Loucy (cell line): ENCODE data around the gene RUNX2.

Experiments
- H2AFZ ChIP-seq: fragments of 200-600 bp; sonication (generic); 2 replicates; pipeline ENCODE4 v1.6.0; 2016; ENCODE audit warnings: antibody characterized with exemption, mild to moderate bottlenecking, low read length, moderate library complexity
- H3F3A ChIP-seq: fragments of 200-600 bp; 2 replicates; pipeline ENCODE4 v1.6.0; 2016; ENCODE audit warnings: antibody characterized with exemption, low read depth, mild to moderate bottlenecking
- H3K27me3 ChIP-seq: fragments of 200-600 bp; sonication (generic); 2 replicates; pipeline ENCODE4 v1.6.1; 2014; ENCODE audit warnings: low read length, mild to moderate bottlenecking; ENCODE audit not compliant: insufficient read depth, poor library complexity, severe bottlenecking
- H3K36me3 ChIP-seq: fragments of 200-600 bp; sonication (generic); 2 replicates; pipeline ENCODE4 v1.6.1; 2016; ENCODE audit warnings: low read length; ENCODE audit not compliant: insufficient read depth
- H3K4me1 ChIP-seq: fragments of 200-600 bp; sonication (generic); 2 replicates; pipeline ENCODE4 v1.5.1; 2014; ENCODE audit warnings: low read length, mild to moderate bottlenecking; ENCODE audit not compliant: insufficient read depth, poor library complexity, severe bottlenecking
- H3K4me2 ChIP-seq: fragments of 200-600 bp; sonication (generic); 2 replicates; pipeline ENCODE4 v1.6.0; 2014; ENCODE audit warnings: antibody characterized with exemption, low read length, low read depth, mild to moderate bottlenecking; ENCODE audit not compliant: poor library complexity, severe bottlenecking
- H3K4me3 ChIP-seq: fragments of 200-600 bp; sonication (generic); 2 replicates; pipeline ENCODE4 v1.5.1; 2014; ENCODE audit warnings: low read length, mild to moderate bottlenecking, mixed read lengths; ENCODE audit not compliant: poor library complexity, severe bottlenecking
- H3K79me2 ChIP-seq: fragments of 200-600 bp; sonication (generic); 2 replicates; pipeline ENCODE4 v1.6.1; 2014; ENCODE audit warnings: low read length; ENCODE audit not compliant: insufficient read depth
- H3K9ac ChIP-seq: fragments of 200-600 bp; sonication (generic); 2 replicates; pipeline ENCODE4 v1.6.0; 2014; ENCODE audit warnings: mild to moderate bottlenecking, low read depth, low read length, moderate library complexity; ENCODE audit not compliant: poor library complexity, severe bottlenecking
- H3K9me2 ChIP-seq: fragments of 200-600 bp; sonication (generic); replicated peaks from 2 replicates; pipeline ENCODE4 v1.6.1; 2016; ENCODE audit warnings: low read depth, low read length, mixed read lengths
- H3K9me3 ChIP-seq: fragments of 200-600 bp; sonication (generic); 2 replicates; pipeline ENCODE4 v1.6.1; 2014; ENCODE audit warnings: mild to moderate bottlenecking, antibody characterized with exemption, low read length, low read depth; ENCODE audit not compliant: insufficient read depth
- H4K20me1 ChIP-seq: fragments of 200-600 bp; sonication (generic); 2 replicates; pipeline ENCODE4 v1.6.0; 2014; ENCODE audit warnings: antibody characterized with exemption, low read length, mild to moderate bottlenecking; ENCODE audit not compliant: insufficient read depth, poor library complexity, severe bottlenecking
- EZH2phosphoT487 ChIP-seq: fragments of 200-600 bp; IDR thresholded peaks from 2 replicates; pipeline ENCODE4 v1.6.1; 2018; ENCODE audit warnings: antibody characterized with exemption, mild to moderate bottlenecking, moderate library complexity, borderline replicate concordance
- TF ChIP-seq, protein P1 (sequence below): fragments of 200-600 bp; sonication (generic); conservative IDR thresholded peaks from 2 replicates; pipeline ENCODE4 v1.5.1; 2014; ENCODE audit warnings: mild to moderate bottlenecking, antibody characterized with exemption, low read length

RUNX2 gene

DNA sequence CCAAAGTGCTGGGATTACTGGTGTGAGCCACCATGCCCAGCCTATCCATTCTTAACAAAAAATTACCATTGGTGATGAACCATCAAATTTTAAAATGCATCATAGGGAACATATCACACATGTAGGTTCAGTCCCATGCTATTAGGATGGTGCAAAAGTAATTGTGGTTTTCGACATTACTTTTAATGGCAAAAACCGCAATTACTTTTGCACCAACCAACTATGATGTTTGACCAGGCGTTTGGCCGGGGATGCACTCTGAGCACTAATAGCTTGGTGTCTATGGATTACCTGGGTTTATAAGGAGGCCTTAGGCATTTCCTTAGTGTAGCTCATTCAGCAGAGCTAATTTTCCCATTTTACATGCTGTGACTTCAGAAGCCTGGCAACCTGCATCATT is 296.1 kb downstream of the RUNX2 start:
- H3K27me3 ChIP-seq, result no peaks in the 10 kb centered on the region
- TF ChIP-seq, protein P1, sequence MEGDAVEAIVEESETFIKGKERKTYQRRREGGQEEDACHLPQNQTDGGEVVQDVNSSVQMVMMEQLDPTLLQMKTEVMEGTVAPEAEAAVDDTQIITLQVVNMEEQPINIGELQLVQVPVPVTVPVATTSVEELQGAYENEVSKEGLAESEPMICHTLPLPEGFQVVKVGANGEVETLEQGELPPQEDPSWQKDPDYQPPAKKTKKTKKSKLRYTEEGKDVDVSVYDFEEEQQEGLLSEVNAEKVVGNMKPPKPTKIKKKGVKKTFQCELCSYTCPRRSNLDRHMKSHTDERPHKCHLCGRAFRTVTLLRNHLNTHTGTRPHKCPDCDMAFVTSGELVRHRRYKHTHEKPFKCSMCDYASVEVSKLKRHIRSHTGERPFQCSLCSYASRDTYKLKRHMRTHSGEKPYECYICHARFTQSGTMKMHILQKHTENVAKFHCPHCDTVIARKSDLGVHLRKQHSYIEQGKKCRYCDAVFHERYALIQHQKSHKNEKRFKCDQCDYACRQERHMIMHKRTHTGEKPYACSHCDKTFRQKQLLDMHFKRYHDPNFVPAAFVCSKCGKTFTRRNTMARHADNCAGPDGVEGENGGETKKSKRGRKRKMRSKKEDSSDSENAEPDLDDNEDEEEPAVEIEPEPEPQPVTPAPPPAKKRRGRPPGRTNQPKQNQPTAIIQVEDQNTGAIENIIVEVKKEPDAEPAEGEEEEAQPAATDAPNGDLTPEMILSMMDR, result no peak
- H3K9me3 ChIP-seq, result no peaks in the 10 kb centered on the region

DNA sequence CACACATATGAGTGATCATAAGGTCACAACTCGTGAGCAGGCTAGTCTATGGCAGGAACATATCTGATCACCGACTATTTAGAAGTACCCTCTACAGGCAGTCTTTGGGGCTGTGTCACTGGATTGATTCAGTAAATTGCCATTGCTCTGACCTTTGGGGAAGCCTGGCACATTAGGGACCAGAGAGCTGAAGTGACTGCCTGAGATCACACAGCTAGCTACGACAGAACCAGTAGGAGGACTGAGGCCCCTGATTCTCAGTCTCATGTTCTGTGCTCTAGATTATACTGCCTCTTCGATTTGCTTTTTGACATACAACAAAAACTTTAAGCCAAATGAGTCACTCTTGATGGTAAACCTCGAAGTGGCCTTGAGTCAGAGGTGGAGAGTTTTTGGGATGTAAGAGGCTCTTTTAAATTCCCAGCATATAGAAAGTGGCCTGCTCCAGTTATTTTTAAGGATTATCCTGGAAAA is 297.1 kb downstream of the RUNX2 start:
- H3K36me3 ChIP-seq, result no peaks in the 10 kb centered on the region
- H3K9me3 ChIP-seq, result no peaks in the 10 kb centered on the region
- no peak overlapping the region for H2AFZ ChIP-seq
- TF ChIP-seq, protein P1, result no peak
- H3K9ac ChIP-seq, result no peak overlapping the region
- no peaks in the 10 kb centered on the region for H3K79me2 ChIP-seq
- H3K27me3 ChIP-seq, result no peaks in the 10 kb centered on the region
- H3K4me2 ChIP-seq, result no peak overlapping the region
- H3F3A ChIP-seq, result no peaks in the 10 kb centered on the region
- H4K20me1 ChIP-seq, result no peaks in the 10 kb centered on the region
- H3K9me2 ChIP-seq, result no peaks in the 10 kb centered on the region
- H3K4me3 ChIP-seq, result no peak overlapping the region
- peaks cover 44% of the 10 kb centered on the region for H3K4me1 ChIP-seq

More for the DNA sequence above, 296.1 kb downstream of the RUNX2 start:
- H3K4me1 ChIP-seq, result peaks cover 51% of the 10 kb centered on the region
- no peaks in the 10 kb centered on the region for H3F3A ChIP-seq
- H4K20me1 ChIP-seq, result no peaks in the 10 kb centered on the region
- H2AFZ ChIP-seq, result no peak overlapping the region
- H3K4me3 ChIP-seq, result no peak overlapping the region
- H3K79me2 ChIP-seq, result no peaks in the 10 kb centered on the region
- H3K4me2 ChIP-seq, result no peak overlapping the region
- H3K36me3 ChIP-seq, result no peaks in the 10 kb centered on the region
- no peak overlapping the region for H3K9ac ChIP-seq
- H3K9me2 ChIP-seq, result no peaks in the 10 kb centered on the region

DNA sequence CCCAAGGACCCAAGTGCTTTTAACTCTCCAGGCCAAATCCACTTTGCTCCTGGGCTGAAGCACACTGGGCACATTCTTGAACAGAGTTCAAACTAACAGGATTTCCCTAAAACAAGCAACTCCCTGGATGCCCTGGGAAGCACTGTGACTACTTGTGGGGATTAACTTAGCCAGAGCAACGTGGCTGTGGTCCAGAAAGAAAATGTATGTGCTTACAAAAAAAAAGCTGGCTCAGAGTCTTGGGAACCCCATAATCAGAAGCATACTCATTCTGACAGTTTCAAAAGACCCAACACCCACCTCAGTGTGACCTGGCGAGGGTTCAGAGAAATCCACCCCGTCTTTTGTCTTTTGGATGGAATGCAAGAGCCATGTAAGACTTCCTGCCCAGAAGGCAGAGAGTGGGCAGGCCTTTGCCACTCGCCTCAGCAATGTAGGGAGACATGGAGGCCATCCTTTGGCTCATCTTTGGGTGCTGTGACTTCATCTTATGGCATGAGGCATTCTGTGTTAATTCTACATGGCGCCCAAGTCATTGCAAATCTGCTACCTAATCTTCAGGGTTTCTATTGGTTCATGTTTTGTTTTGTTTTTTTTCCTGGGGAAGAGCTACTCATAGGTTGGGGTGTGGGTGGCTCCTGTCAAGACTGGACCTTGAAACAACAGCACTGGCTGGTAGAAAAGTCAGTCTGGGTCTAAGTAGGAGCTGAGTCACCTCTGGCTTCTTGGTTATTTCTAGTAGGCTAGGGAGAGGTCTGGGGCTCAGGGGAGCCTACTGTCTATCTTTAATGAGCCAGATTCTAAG is 298.2 kb downstream of the RUNX2 start:
- Histone ChIP-seq H3K4me2 (peak overlapping the region; percentile 10), H3K4me3 (no peak overlapping the region), H3K27me3 (no peaks in the 10 kb centered on the region), H3K4me1 (peaks cover 47% of the 10 kb centered on the region), H4K20me1 (no peaks in the 10 kb centered on the region), H3K9me2 (no peaks in the 10 kb centered on the region), H3K79me2 (no peaks in the 10 kb centered on the region), H3K9ac (no peak overlapping the region), H3K36me3 (no peaks in the 10 kb centered on the region), H3K9me3 (no peaks in the 10 kb centered on the region), H3F3A (no peaks in the 10 kb centered on the region), H2AFZ (no peak overlapping the region)
- TF ChIP-seq, protein P1, result no peak
- TF ChIP-seq EZH2phosphoT487, result no peak
